Activated gamma-delta T cell treated with anti-CD3 and anti-CD28 coated beads, Interleukin-2, amount 50 U/mL, for 16 hours (primary cell): ENCODE data around the gene EPB42.
A peak's percentile ranks its signal among the peaks of the same experiment; 100 is the strongest.
"Not testable (repeated sequence)": the region's sequence is repeated elsewhere in the genome, so short reads cannot be mapped to it uniquely, and the experiment has no call there.

Experiments
- DNase-seq: peaks from one replicate; pipeline ENCODE4 v3.0.0-alpha.2; 2020; ENCODE audit warnings: low read depth

The EPB42 gene

DNA sequence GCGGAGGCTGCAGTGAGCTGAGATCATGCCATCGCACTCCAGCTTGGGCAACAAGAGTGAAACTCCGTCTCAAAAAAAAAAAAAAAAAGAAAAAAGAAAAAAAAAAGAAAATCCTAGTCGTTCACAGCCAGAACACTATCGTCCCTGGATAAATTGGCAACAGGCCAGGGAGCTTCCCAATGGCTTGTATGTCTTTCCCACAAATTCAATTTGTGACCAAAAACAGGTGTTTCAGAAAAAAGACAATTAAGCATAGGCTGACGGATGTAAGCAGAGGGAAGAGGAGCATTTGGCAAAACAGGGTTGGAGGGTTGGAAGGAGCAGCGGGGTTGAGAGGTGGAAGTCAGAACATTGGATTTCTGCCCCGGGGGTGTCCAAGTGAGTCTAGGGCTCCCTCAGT lies 8.5 kb downstream of the EPB42 start:
- no peak for DNase-seq

DNA sequence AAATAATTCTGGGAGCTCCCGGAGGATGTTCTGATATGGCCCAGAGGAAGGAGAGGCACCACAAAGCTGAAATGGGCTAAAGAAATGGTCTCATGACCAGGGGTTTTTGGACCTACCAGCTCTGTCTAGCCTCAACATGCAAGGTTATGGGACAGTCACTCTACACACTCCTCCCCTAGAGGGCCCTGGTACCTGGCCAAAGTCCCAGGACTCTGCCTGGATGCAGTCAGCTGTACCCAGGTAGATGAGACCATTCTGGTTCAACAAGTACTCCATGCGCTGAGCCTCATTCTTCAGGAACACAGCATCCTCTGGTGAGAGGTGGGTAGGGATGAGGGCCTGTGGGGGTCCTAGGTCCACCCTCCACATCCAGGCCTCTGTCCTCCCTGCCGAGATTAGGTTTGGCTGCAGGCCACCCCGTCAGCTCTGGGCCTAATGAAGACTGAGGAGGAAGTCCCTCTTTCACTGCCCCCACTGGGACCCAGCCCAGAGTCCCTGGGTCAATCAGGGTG lies 9.5 kb downstream of the EPB42 start:
- DNase-seq, result no peak

DNA sequence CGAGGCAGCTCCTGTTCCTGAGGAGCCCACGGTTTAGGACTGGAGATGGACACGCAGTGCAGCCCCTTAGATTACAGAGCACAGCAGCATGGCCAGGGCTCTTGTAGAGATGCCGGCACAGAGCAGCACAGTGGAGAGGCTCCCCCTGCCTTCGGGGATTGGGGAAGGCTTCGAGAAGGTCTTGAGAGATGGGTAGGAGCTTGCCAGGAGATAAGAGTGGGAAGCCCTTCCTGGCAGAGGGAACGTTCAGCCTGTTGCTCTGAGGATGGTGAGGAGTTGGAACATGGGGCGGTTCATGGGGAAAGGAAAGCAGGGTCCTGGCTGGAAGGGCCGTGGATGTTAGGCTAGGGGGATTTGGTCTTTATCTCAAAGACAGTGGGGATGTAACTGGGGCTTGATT lies 10.0 kb downstream of the EPB42 start:
- DNase-seq, result no peak

DNA sequence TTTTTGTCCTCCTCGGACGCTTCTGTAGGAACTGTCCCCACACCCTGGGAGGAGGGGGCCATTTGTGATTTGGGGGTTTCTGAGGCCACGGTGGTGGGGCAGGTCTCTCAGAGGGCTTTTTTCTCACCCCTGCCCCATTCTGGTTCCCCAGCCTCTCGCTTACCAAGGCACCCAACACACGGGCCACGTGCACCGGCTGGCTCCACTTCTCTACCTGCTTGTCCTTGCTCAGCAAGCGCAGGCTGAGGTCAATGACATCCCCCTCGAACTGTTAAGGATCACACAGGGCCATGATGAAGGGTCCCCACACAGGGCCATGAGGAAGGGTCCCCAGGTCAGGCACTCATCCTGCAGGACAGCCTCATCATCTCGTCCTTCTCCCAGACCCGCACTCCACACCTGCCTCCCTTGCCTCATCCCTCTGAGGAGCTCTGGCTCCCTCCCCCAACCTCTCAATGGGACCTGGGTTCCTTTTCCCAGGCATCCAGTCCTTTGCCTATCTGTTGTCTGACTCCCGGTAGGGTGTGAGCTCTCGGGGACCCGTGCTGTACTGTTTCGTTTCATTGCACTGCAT lies 10.6 kb downstream of the EPB42 start:
- DNase-seq, result no peak

DNA sequence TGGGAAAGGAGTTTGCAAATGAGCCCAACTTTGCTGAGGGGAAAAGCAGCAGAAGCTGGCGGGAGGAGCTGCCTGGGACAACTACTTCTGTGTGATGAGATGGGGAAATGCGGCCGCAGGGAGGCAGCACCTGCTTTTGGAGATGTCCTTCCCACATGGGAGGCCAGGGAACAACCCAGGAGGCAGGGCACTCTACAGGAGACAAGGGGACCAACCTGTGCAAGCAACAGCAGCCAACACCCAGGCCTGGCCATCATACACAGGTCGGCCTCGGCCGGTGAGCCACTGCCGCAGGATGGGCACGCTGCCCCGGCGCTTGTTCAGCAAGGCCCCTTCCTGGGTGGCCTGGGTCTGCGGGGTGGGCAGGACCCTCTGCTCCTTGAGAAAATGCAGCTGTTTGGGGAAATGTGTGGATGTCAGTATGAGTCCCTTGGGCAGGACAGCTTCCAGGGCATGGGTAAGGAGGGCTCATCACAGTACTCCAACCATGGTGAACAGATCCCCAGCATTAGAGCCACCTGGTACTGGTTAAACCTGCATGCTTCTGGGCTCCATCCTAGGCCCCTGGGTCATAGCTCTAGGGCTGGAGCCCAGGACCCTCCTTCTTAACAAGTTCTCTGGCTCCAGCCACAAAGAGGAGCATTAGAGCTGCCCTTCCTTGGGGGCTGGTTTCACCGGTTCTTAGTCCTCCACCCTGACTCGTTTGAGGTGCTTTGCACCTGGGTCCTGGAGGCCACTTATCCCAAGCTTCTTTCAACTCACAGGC lies 11.6 kb downstream of the EPB42 start:
- no peak for DNase-seq

DNA sequence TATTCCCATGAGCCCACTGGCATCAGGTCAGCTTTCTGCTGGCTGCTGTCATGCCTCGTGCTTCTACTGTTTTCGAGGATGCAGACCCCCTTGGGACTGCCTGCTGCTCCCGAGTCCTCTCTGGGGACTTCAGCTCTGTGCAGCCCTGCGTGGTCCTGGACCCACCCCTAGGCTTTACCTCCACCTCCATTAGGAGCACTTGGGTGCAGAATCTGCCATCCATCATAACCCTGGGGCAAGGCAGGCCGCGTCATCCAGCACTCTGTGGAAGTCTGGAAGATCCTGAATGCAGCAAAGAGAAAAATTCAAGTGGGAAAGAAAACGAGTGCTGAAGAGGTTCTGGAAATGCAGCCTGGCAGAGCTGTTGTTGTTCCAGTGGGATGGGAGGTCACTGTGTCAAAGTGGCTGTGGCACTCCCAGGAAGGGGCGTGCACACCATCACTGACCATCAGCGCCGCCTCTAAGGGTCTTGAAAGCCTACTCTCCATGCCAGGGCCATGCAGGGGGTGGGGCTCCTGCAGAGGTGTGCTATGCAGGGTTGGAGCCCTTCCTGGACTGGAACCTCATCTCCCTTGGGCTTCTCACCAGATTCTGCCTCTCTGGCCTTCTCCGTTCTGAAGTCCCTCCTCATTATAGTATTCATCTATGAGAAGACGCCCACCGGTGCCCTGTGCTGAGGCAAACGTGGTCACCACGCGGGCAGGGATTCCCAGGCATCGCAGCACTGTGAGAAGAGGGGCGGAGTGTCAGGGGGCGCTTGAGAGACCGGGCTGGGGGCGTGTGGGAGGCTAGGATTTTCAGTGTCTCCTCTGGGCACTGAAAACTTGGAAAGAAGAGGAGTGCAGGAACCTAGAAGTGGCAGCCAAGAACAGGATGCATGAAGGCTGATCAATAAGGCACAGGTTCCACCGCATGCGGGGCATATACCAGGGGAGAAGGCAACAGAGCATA lies 12.5 kb downstream of the EPB42 start:
- no peak for DNase-seq

DNA sequence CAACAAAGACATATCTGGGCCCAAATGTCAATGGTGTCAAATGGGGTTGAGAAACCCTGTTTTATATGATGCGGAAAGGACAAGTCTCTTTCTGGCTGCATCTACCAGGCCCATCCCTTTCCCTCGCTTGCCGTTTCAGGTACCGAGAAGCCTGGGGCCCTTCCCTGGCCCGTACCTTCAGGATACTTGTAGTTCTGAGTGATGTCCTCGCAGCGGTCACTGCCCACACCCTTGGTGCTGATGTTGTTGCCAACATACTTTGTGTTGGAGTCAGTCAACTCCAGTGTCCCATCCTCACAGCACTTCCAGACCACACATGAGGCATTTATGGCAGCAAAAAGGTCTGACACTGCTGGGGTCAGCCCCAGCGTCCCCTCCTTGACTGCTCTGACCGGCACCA lies 13.8 kb downstream of the EPB42 start:
- DNase-seq, result no peak

DNA sequence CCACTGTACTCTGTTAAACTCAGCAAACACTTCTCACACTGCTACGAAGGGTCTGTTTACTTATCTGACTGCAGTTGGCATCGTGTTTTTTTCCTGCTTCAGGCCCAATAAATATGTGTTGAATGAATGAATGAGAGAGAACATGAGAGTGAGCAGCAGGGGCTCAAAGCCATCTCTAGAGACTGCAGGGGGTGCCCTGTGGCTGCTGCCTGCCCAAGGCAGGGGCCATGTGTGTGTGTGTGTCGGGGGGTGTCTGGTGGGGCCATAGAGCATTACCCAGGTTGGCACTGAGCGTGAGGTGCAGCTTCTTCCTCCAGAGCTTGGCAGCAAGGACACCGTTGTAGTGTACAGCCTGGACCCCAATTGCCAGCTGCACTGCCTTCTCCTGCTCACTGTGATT lies 14.8 kb downstream of the EPB42 start:
- no peak for DNase-seq

DNA sequence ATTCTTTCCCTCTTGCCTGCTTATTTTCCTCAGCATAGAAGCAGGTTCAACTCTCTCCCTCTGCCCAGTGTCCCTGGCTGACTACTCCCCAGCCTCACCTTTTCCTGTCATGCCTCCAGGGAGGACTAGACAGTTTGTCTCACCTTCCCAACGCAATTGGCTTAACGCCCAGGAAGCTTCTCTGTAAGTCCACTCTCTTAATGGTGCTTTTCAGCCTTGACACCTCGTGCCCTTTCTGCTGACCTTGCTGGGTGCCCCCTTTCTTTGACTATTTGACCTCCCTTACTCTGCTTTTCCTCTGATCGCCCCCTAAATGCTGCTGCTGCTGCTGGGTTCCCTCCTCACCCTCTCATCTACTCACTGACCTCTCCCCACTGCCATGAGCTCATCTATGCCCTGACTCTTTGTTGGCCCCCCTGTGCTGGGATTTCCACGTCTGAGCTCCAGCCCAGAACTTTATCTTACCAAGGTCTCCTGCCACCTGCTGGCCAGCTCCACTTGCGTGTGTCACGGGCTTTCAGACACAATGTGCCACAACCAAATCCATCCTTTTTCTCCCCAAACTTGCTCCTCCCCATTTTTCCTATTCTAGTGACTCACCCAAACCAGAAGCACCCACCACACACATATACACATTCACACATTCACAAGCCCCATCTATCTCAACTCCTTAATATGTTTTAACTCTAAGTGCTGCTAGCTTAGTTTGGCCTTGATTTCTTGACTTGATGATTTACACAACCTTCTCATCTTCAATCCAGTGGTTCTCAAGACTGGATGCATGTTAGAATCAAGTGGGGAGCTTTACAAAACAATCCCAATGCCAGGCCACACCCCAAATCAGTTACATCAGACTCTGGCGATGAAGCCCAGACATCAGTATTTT lies 16.6 kb downstream of the EPB42 start:
- DNase-seq, result peak; percentile 10

DNA sequence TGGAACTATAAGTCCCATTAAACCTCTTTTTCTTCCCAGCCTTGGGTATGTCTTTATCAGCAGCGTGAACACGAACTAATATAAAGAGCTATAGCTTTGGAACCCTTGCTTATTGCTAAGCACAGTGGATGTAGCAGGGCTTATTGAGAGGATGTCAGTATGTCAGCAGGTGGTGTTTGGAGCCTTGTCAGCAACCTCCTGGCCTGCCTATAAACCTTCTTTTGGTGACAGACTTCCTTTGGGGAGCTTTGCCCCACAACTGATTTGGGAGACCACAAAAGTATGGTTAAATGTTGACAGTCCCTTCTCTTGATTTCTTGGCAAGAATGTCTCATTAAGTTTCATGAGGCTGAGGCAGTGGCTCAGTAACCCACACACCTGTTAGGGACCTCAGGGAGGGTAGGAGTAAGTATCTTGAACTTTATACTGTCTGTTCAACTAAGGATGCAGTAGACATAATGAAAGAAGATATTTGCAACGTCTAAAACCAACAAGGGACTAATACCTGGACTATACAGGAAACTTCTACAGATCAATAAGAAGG lies 20.8 kb downstream of the EPB42 start:
- no peak for DNase-seq

DNA sequence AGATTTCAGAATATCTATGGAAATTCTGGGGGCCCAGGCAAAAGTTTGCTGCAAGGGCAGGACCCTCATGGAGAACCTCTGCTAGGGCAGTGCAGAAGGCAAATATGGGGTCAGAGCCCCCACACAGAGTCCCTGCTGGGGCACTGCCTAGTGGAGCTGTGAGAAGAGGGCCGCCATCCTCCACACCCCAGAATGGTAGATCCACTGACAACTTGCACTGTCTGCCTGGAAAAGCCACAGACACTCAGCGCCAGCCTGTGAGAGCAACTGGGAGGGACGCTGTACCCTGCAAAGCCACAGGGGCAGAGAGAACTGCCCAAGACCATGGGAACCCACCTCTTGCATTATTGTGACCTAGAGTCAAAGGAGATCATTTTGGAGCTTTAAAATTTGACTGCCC lies 21.8 kb downstream of the EPB42 start:
- no peak for DNase-seq

DNA sequence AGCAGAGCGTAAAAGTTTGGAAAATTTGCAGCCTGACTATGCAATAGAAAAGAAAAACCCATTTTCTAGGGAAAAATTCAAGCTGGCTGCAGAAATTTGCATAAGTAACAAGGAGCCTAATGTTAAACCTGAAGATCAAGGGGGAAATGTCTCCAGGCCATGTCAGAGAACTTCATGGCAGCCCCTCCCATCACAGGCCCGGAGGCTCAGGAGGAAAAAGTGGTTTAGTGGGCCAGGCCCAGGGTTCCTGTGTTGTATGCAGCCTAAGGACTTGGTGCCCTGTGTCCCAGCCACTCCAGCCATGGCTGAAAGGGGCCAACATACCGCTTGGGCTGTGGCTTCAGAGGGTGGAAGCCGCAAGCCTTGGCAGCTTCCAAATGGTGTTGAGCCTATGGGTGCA lies 22.3 kb downstream of the EPB42 start:
- not testable (repeated sequence) for DNase-seq

DNA sequence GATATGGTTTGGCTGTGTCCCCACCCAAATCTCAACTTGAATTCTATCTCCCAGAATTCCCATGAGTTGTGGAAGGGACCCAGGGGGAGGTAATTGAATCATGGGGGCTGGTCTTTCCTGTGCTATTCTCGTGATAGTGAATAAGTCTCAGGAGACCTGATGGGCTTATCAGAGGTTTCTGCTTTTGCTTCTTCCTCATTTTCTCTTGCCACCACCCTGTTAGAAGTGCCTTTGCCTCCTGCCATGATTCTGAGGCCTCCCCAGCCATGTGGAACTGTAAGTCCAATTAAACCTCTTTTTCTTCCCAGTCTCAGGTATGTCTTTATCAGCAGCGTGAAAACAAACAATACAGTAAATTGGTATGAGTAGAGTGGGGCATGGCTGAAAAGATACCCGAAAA lies 23.0 kb downstream of the EPB42 start:
- not testable (repeated sequence) for DNase-seq

DNA sequence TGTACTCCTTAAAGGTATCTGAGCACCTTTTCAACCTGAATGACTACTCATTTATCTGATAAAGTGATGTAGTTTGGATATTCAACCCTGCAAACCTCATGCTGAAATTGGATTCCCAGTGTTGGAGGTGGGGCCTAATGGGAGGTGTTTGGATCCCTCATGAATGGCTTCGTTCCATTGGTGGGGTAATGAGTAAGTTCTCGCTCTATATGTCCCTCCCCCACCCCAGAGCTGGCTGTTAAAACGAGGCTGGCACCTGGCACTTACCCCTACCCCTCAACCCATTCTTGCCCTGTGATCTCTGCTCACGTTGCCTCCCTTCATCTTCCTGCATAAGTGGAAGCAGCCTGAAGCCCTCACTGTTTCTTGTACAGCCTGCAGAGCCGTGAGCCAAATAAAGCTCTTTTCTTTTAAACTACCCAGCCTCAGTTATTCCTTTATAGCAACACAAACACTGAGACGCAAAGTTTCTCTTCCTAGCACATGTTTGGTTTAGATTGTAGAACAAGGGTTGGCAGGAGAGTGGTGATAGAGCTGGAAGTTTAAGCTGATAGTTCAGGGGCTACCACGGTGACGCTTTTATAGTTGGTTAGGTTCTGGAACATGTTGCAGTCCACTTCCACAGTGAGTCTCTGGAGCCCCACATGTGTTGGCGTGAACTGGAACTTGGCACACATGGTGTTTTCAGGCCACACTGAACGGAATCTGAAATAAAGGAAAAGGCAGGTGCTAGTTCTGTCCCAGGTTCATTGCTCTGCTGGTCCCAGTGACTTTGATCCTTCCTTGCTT lies 23.9 kb downstream of the EPB42 start:
- DNase-seq, result no peak

DNA sequence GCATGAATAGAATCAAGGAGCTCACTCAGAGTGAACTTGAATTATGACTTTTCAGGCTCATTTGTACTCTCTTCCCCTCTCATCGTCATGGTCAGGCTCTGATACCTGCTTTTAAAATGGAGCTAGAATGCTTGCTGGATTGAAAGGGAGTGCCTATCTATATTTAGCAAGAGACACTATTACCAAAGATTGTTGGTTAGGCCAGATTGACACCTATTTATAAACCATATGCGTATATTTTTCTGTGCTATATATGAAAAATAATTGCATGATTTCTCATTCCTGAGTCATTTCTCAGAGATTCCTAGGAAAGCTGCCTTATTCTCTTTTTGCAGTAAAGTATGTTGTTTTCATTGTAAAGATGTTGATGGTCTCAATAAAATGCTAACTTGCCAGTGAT lies 26.0 kb downstream of the EPB42 start:
- DNase-seq, result no peak

DNA sequence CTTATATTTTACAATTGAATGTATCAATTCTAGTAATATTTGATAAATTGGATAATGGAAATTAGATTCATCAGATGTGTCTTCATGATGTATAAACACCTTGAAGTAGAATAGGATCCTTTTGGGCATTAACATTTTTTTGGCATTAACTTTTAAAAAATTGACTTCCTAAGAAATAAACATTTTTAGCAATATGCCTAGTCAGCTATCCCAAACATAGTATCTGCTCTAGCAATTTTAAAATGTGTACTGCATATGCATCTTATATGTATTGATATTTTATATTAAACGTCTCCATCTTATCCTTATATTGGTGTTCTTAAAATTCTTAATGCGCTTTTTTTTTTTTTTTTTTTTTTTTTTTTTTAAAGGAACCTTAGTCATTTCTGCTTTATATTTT lies 27.1 kb downstream of the EPB42 start:
- DNase-seq, result no peak

DNA sequence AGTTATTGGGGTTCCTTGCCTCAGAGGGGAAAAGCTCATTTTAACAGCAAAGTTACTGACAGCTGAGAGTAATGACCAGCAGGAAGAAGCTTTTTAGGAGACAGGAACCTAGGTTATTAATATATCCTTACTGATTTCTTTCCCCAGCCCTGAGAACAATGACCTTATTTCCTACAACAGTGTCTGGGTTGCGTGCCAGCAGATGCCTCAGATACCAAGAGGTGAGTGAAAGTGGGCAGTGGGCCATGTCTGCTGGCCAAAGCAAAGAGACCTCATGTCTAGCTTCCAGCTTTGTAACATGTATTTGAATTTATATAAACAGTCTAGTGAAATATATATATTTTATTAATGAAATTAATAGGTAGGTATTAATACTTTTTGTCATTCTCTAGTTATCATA lies 30.6 kb downstream of the EPB42 start:
- DNase-seq, result no peak

DNA sequence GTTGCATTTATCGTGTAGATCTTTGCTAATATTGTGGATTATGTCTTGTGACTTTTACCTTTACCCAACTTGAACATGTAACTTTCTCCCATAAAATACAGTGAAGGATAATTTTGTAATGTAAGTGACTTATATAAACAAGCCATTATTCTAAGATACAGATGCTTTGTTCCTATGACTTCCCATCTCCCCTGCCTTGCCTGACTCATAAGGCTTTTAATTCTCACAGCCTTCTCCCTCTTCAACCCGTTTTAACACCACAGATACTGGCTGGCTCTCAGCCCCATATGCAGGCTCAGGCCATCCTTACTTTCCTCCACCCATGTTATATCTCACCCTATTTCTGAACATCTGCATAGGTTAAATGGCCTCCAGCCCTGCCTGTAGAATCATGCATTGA lies 31.5 kb downstream of the EPB42 start:
- no peak for DNase-seq

DNA sequence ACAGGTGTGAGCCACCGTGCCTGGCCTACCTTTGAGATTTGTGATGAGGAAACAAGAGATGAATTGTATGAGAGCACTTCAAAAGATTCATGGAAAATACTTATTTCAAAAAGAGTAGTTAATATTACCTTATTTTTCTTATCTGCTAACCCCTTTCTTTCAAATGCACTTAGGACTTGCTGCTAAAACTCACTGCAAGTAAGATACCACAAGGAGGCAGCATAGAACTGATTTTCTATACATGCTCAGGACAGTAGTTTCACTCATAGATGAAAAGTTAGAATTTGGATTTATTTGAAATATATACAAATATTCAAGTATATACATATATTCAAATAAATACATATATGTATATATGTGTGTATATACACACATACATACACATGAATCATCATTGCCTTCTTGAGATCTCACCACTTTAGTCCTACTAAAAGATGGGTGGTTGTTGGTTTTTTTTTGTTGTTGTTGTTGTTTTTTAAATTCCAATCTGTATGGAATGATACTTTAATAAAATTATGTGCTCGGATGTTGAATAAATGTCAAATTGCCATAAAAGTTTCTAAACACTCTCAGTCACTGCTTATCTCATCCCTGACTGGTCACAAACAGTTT lies 33.2 kb downstream of the EPB42 start:
- DNase-seq, result no peak

DNA sequence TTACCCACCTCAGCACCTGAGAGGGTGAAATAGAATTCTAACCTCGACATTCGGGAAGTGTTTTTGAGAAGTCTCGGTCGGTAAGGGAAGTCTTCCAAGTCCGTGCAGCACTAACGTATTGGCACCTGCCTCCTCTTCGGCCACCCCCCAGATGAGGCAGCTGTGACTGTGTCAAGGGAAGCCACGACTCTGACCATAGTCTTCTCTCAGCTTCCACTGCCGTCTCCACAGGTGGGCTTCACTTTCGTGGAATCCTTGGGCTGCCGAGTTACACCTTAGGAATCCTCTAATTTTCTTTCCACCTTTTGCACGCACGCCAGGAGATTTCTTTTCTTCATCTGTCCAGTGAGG lies 34.8 kb downstream of the EPB42 start:
- no peak for DNase-seq
